DMS114 treated with DMSO at 0.1 percent for 48 hours (cell line): Measurements from ENCODE around the gene ASXL1.
A peak's percentile ranks its signal among the peaks of the same experiment; 100 is the strongest.

Source experiments
- DNase-seq: peaks from one replicate; lab custom pipeline; 2025; ENCODE audit not compliant: unreplicated experiment; lab: John Stamatoyannopoulos, UW

ASXL1 gene

GRCh38 chr20:32477594-32478512 lies 119.7 kb downstream of the ASXL1 start:
- no peak for DNase-seq

GRCh38 chr20:32478576-32478975 lies 120.4 kb downstream of the ASXL1 start:
- no peak for DNase-seq

GRCh38 chr20:32479012-32479411 lies 120.9 kb downstream of the ASXL1 start:
- no peak for DNase-seq

GRCh38 chr20:32479697-32480171 lies 121.6 kb downstream of the ASXL1 start:
- DNase-seq: no peak

GRCh38 chr20:32480371-32481241 lies 122.5 kb downstream of the ASXL1 start:
- no peak for DNase-seq

- no peak for DNase-seq
These were observed 123.4 kb downstream of the ASXL1 start for GRCh38 chr20:32481311-32482142.

GRCh38 chr20:32482143-32482441 lies 124.0 kb downstream of the ASXL1 start:
- DNase-seq: no peak

GRCh38 chr20:32482442-32483261 lies 124.5 kb downstream of the ASXL1 start:
- DNase-seq: no peak

GRCh38 chr20:32483351-32484224 lies 125.5 kb downstream of the ASXL1 start:
- peak; percentile 17 for DNase-seq

- DNase-seq: peak; percentile 9
These were observed 126.3 kb downstream of the ASXL1 start for GRCh38 chr20:32484225-32484957.

GRCh38 chr20:32484958-32485769 lies 127.0 kb downstream of the ASXL1 start:
- peak; percentile 79 for DNase-seq

GRCh38 chr20:32485770-32486478 lies 127.8 kb downstream of the ASXL1 start:
- DNase-seq: no peak

- DNase-seq: no peak
These were observed 129.2 kb downstream of the ASXL1 start for GRCh38 chr20:32487381-32487780.

- DNase-seq: no peak
These were observed 130.1 kb downstream of the ASXL1 start for GRCh38 chr20:32488066-32488838.
